HEK293 (cell line): ENCODE data around the gene MRPS22.

Experiments used
- CTCF ChIA-PET: fragments of 350-600 bp; formaldehyde crosslinking; extraction: SDS; loops from one replicate; lab custom pipeline; 2021; ENCODE audit warnings: antibody characterized with exemption; lab: Yijun Ruan, JAX
- POLR2A ChIA-PET: fragments of 300-600 bp; formaldehyde crosslinking; extraction: SDS; loops from one replicate; lab custom pipeline; 2020; ENCODE audit warnings: antibody characterized with exemption, inconsistent platforms; lab: Yijun Ruan, JAX
- H3K27ac ChIP-seq: fragments of 200-500 bp; sonication (Bioruptor generic); 2 replicates; pipeline ENCODE4 v1.5.1; 2014; ENCODE audit warnings: low read depth, low read length, control low read depth, inconsistent platforms; ENCODE audit errors: extremely low read depth
- H3K36me3 ChIP-seq, 2 experiments: fragments of 200-500 bp in 1 of 2; sonication (Bioruptor generic) in 1 of 2; 1 replicate in 1 of 2; 2 replicates in 1 of 2; pipeline ENCODE4 v1.5.1; 2014 to 2017; ENCODE audit warnings: inconsistent platforms in 2 of 2, low read length in 2 of 2; ENCODE audit not compliant: control insufficient read depth in 2 of 2, insufficient read depth in 1 of 2
- H3K4me1 ChIP-seq: fragments of 200-500 bp; sonication (Bioruptor generic); 2 replicates; pipeline ENCODE4 v1.5.1; 2014; ENCODE audit warnings: mild to moderate bottlenecking, low read length, inconsistent platforms; ENCODE audit not compliant: control insufficient read depth, insufficient read depth
- H3K4me3 ChIP-seq: 2 replicates; pipeline ENCODE4 v1.5.1; 2011; ENCODE audit warnings: low read depth, mild to moderate bottlenecking, control low read depth, low read length, moderate library complexity
- H3K9me3 ChIP-seq: fragments of 200-500 bp; sonication (Bioruptor generic); 2 replicates; pipeline ENCODE4 v1.5.1; 2014; ENCODE audit warnings: low read depth, low read length, inconsistent platforms; ENCODE audit not compliant: control insufficient read depth, insufficient read depth
- FEZF1 ChIP-seq: fragments of 450-650 bp; formaldehyde crosslinking; IDR thresholded peaks from 2 replicates; pipeline ENCODE4 v1.5.1; 2016; ENCODE audit warnings: missing biosample characterization, missing genetic modification characterization
- PRDM1 ChIP-seq: fragments of 450-650 bp; formaldehyde crosslinking; IDR thresholded peaks from 2 replicates; pipeline ENCODE4; 2016; ENCODE audit warnings: missing biosample characterization, missing genetic modification characterization
- SALL2 ChIP-seq: fragments of 450-650 bp; formaldehyde crosslinking; IDR thresholded peaks from 2 replicates; pipeline ENCODE4 v1.5.0; 2017; ENCODE audit warnings: missing biosample characterization, mild to moderate bottlenecking, missing genetic modification characterization, borderline replicate concordance
- ZFP41 ChIP-seq: fragments of 450-650 bp; formaldehyde crosslinking; IDR thresholded peaks from 2 replicates; pipeline ENCODE4 v1.5.1; 2016; ENCODE audit warnings: missing biosample characterization, missing genetic modification characterization, borderline replicate concordance
- ZNF112 ChIP-seq: fragments of 450-650 bp; formaldehyde crosslinking; IDR thresholded peaks from 2 replicates; pipeline ENCODE4 v1.5.0; 2017; ENCODE audit warnings: missing biosample characterization, missing genetic modification characterization
- ZNF121 ChIP-seq: fragments of 450-650 bp; formaldehyde crosslinking; IDR thresholded peaks from 2 replicates; pipeline ENCODE4 v1.5.1; 2016; ENCODE audit warnings: missing biosample characterization, missing genetic modification characterization
- ZNF132 ChIP-seq: fragments of 450-650 bp; formaldehyde crosslinking; IDR thresholded peaks from 2 replicates; pipeline ENCODE4 v1.5.1; 2017; ENCODE audit warnings: missing biosample characterization, missing genetic modification characterization, borderline replicate concordance
- ZNF223 ChIP-seq: fragments of 450-650 bp; formaldehyde crosslinking; IDR thresholded peaks from 2 replicates; pipeline ENCODE4 v1.5.1; 2016; ENCODE audit warnings: missing biosample characterization, missing genetic modification characterization
- ZNF266 ChIP-seq: fragments of 450-650 bp; formaldehyde crosslinking; IDR thresholded peaks from 2 replicates; pipeline ENCODE4 v1.5.1; 2016; ENCODE audit warnings: missing biosample characterization, missing genetic modification characterization, low read depth
- ZNF274 ChIP-seq, 2 experiments: fragments of 200-500 bp in 1 of 2; fragments of 450-650 bp in 1 of 2; sonication (Bioruptor generic) in 1 of 2; formaldehyde crosslinking in 1 of 2; IDR thresholded peaks; 2 replicates each; pipeline versions ENCODE4 v1.5.1 to v1.6.1; 2014 to 2016; ENCODE audit warnings: borderline replicate concordance in 1 of 2, inconsistent platforms in 1 of 2, low read length in 1 of 2, missing biosample characterization in 1 of 2, missing genetic modification characterization in 1 of 2
- ZNF391 ChIP-seq: fragments of 450-650 bp; formaldehyde crosslinking; IDR thresholded peaks from 2 replicates; pipeline ENCODE4 v1.5.1; 2016; ENCODE audit warnings: low read depth, missing biosample characterization, missing genetic modification characterization, borderline replicate concordance
- ZNF549 ChIP-seq: fragments of 450-650 bp; IDR thresholded peaks from 2 replicates; pipeline ENCODE4 v1.5.1; 2018; ENCODE audit warnings: missing biosample characterization, missing genetic modification characterization, mild to moderate bottlenecking, inconsistent platforms, moderate library complexity
- ZNF777 ChIP-seq: fragments of 450-650 bp; formaldehyde crosslinking; IDR thresholded peaks from 2 replicates; pipeline ENCODE4 v1.5.1; 2017; ENCODE audit warnings: missing biosample characterization, missing genetic modification characterization, borderline replicate concordance
- TF ChIP-seq, protein P1 (sequence below): fragments of 450-650 bp; formaldehyde crosslinking; IDR thresholded peaks from 2 replicates; pipeline ENCODE4 v1.5.1; 2016; ENCODE audit warnings: missing biosample characterization, missing genetic modification characterization
- TF ChIP-seq, protein P2 (sequence below): fragments of 450-650 bp; formaldehyde crosslinking; IDR thresholded peaks from 2 replicates; pipeline ENCODE4 v1.5.1; 2016; ENCODE audit warnings: missing biosample characterization, missing genetic modification characterization
- TF ChIP-seq, protein P3 (sequence below): fragments of 450-650 bp; formaldehyde crosslinking; IDR thresholded peaks from 2 replicates; pipeline ENCODE4 v1.5.1; 2017; ENCODE audit warnings: missing biosample characterization, missing genetic modification characterization
- TF ChIP-seq, protein P4 (sequence below): fragments of 450-650 bp; formaldehyde crosslinking; IDR thresholded peaks from 2 replicates; pipeline ENCODE4 v1.5.1; 2016; ENCODE audit warnings: missing biosample characterization, missing genetic modification characterization

Gene MRPS22

DNA sequence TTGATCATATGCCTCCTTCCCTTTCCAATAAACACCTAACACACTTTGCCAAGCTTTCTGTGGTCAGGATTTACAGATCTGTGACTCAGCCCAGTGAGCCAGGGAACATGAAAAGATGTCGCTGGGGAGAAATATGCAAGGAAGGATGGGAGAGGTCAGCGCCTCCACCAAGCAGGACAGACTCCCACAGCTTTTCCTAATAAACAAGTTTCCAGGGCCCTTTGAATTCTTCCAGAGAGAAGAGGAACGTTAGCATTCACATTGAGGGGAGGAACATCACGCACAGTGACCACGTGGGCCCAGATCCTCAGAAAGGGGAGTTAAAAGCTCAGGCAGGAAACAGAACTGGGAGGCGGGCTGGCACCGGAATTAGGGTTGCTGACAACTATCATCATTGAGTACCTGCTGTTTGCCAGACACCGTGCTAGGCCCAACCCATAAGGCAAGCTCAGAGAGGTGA, 33.3 kb upstream of the MRPS22 start (continued):
- TF ChIP-seq, protein P1, sequence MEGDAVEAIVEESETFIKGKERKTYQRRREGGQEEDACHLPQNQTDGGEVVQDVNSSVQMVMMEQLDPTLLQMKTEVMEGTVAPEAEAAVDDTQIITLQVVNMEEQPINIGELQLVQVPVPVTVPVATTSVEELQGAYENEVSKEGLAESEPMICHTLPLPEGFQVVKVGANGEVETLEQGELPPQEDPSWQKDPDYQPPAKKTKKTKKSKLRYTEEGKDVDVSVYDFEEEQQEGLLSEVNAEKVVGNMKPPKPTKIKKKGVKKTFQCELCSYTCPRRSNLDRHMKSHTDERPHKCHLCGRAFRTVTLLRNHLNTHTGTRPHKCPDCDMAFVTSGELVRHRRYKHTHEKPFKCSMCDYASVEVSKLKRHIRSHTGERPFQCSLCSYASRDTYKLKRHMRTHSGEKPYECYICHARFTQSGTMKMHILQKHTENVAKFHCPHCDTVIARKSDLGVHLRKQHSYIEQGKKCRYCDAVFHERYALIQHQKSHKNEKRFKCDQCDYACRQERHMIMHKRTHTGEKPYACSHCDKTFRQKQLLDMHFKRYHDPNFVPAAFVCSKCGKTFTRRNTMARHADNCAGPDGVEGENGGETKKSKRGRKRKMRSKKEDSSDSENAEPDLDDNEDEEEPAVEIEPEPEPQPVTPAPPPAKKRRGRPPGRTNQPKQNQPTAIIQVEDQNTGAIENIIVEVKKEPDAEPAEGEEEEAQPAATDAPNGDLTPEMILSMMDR, result no peak
- TF ChIP-seq ZNF274 (IDR thresholded peaks at IDR 0.05; ENCODE audit: low read length) (no peak), ZNF274 (tag by site-specific recombination; IDR thresholded peaks at IDR 0.05; ENCODE audit: borderline replicate concordance) (no peak)
- TF ChIP-seq, protein P2, sequence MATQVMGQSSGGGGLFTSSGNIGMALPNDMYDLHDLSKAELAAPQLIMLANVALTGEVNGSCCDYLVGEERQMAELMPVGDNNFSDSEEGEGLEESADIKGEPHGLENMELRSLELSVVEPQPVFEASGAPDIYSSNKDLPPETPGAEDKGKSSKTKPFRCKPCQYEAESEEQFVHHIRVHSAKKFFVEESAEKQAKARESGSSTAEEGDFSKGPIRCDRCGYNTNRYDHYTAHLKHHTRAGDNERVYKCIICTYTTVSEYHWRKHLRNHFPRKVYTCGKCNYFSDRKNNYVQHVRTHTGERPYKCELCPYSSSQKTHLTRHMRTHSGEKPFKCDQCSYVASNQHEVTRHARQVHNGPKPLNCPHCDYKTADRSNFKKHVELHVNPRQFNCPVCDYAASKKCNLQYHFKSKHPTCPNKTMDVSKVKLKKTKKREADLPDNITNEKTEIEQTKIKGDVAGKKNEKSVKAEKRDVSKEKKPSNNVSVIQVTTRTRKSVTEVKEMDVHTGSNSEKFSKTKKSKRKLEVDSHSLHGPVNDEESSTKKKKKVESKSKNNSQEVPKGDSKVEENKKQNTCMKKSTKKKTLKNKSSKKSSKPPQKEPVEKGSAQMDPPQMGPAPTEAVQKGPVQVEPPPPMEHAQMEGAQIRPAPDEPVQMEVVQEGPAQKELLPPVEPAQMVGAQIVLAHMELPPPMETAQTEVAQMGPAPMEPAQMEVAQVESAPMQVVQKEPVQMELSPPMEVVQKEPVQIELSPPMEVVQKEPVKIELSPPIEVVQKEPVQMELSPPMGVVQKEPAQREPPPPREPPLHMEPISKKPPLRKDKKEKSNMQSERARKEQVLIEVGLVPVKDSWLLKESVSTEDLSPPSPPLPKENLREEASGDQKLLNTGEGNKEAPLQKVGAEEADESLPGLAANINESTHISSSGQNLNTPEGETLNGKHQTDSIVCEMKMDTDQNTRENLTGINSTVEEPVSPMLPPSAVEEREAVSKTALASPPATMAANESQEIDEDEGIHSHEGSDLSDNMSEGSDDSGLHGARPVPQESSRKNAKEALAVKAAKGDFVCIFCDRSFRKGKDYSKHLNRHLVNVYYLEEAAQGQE (tag by site-specific recombination), result no peak
- TF ChIP-seq, protein P3, sequence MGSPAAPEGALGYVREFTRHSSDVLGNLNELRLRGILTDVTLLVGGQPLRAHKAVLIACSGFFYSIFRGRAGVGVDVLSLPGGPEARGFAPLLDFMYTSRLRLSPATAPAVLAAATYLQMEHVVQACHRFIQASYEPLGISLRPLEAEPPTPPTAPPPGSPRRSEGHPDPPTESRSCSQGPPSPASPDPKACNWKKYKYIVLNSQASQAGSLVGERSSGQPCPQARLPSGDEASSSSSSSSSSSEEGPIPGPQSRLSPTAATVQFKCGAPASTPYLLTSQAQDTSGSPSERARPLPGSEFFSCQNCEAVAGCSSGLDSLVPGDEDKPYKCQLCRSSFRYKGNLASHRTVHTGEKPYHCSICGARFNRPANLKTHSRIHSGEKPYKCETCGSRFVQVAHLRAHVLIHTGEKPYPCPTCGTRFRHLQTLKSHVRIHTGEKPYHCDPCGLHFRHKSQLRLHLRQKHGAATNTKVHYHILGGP (tag by site-specific recombination), result no peak

DNA sequence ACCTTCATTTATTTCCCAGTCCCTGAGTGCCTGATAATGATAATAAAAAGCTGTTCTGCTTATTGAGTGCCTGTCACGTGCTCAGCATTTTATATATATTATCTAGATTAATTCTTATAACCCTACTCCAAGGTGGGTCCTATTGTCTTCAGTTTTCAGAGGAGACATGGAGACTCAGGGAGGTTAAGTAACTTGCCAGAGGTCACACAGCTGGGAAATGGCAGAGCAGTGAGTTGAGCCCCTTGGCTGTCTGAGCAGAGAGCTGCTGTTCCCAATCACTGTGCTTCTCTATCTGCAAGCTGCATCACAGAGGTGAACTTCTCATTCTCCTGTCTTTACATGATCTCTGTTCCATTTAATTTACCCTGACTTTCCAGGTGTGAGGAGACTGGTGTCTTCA, 32.3 kb upstream of the MRPS22 start:
- H3K4me1 ChIP-seq, result no peaks in the 10 kb centered on the region
- TF ChIP-seq ZNF121 (tag by site-specific recombination), result no peak
- TF ChIP-seq, protein P4, sequence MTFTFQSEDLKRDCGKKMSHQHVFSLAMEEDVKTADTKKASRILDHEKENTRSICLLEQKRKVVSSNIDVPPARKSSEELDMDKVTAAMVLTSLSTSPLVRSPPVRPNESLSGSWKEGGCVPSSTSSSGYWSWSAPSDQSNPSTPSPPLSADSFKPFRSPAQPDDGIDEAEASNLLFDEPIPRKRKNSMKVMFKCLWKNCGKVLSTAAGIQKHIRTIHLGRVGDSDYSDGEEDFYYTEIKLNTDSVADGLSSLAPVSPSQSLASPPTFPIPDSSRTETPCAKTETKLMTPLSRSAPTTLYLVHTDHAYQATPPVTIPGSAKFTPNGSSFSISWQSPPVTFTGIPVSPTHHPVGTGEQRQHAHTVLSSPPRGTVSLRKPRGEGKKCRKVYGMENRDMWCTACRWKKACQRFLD (tag by site-specific recombination), result no peak
- no peak for TF ChIP-seq ZFP41
- TF ChIP-seq SALL2 (tag by site-specific recombination), result no peak
- TF ChIP-seq ZNF223 (tag by site-specific recombination), result no peak
- TF ChIP-seq PRDM1, result no peak
- TF ChIP-seq ZNF777, result no peak
- TF ChIP-seq ZNF549 (tag by site-specific recombination), result no peak
- TF ChIP-seq FEZF1 (tag by site-specific recombination), result no peak
- TF ChIP-seq ZNF112 (tag by site-specific recombination), result no peak
- TF ChIP-seq ZNF132, result no peak
- no peak for TF ChIP-seq ZNF266 (tag by site-specific recombination)
- TF ChIP-seq ZNF391 (tag by site-specific recombination), result no peak
- CTCF ChIA-PET, result interaction anchor here (1.0 kb wide), 1 partner anchor 200 kb away, joined by 3 read pairs; no protein-coding TSS in a partner anchor
- no peaks in the 10 kb centered on the region for H3K9me3 ChIP-seq
- H3K27ac ChIP-seq, result no peak overlapping the region
- H3K4me3 ChIP-seq, result no peak overlapping the region
- POLR2A ChIA-PET, result no interaction called here
- no peaks in the 10 kb centered on the region for H3K36me3 ChIP-seq
